H1 (cell line): ENCODE measurements around the gene MORC4. TPM values are rescaled to one million over a fixed set of nuclear protein-coding genes. Genes with fewer than 3 reads are reported as not detected.
A peak's percentile ranks its signal among the peaks of the same experiment; 100 is the strongest.

Experiments used
- CTCF ChIA-PET: fragments of 300-600 bp; sonication (Branson Sonifier 250); formaldehyde crosslinking; loops from one replicate; lab custom pipeline; 2021; ENCODE audit not compliant: partially characterized antibody; lab: Charles Lee
- POLR2A ChIA-PET: fragments of 300-600 bp; sonication (Branson Sonifier 250); formaldehyde crosslinking; loops from one replicate; lab custom pipeline; 2021; ENCODE audit warnings: inconsistent platforms; ENCODE audit not compliant: partially characterized antibody; lab: Charles Lee
- DNase-seq, 2 experiments: peaks; one replicate each; pipeline versions ENCODE4 v3.0.0 to v3.0.0-alpha.2; 2010 to 2022; ENCODE audit warnings: low spot score in 2 of 2, low read depth in 1 of 2, mixed read lengths in 1 of 2
- FAIRE-seq: peaks from 2 replicates; lab custom pipeline; 2011; peaks lifted over from hg19 to GRCh38; lab: Jason Lieb, UNC
- H2AFZ ChIP-seq: 2 replicates; pipeline ENCODE4 v1.8.1; 2012; ENCODE audit warnings: low read length, inconsistent platforms
- H2AK5ac ChIP-seq: 2 replicates; pipeline ENCODE4 v1.6.1; 2013; ENCODE audit warnings: low read depth, low read length
- H2BK120ac ChIP-seq: replicated peaks from 2 replicates; pipeline ENCODE3; 2013; ENCODE audit warnings: low read depth, low read length, inconsistent platforms
- H2BK12ac ChIP-seq: 2 replicates; pipeline ENCODE4 v1.6.1; 2013; ENCODE audit warnings: low read depth, low read length
- H2BK15ac ChIP-seq: 2 replicates; pipeline ENCODE4 v1.6.1; 2013; ENCODE audit warnings: low read length
- H2BK20ac ChIP-seq: 2 replicates; pipeline ENCODE4 v1.6.1; 2013; ENCODE audit warnings: low read length
- H2BK5ac ChIP-seq: 2 replicates; pipeline ENCODE4 v1.6.1; 2013; ENCODE audit warnings: low read depth, low read length
- H3K14ac ChIP-seq: 2 replicates; pipeline ENCODE4 v1.6.1; 2013; ENCODE audit warnings: inconsistent platforms; ENCODE audit not compliant: insufficient read length
- H3K18ac ChIP-seq: 2 replicates; pipeline ENCODE4 v1.6.1; 2013; ENCODE audit warnings: low read length; ENCODE audit errors: extremely low read depth
- H3K23ac ChIP-seq: 2 replicates; pipeline ENCODE4 v1.6.1; 2013; ENCODE audit warnings: inconsistent platforms; ENCODE audit not compliant: insufficient read length
- H3K23me2 ChIP-seq: 2 replicates; pipeline ENCODE4 v1.6.1; 2013; ENCODE audit warnings: low read depth, low read length
- H3K27ac ChIP-seq: 2 replicates; pipeline ENCODE4 v1.6.1; 2011; ENCODE audit warnings: low read depth, low read length, inconsistent platforms
- H3K27me3 ChIP-seq, 4 experiments: replicated peaks in 1 of 4; 1 replicate in 1 of 4; 2 replicates in 3 of 4; pipeline versions ENCODE4 v1.6.1 to v1.8.1; 2011 to 2013; ENCODE audit warnings: low read length in 3 of 4, mild to moderate bottlenecking in 3 of 4, inconsistent platforms in 2 of 4, mixed read lengths in 2 of 4, moderate library complexity in 1 of 4; ENCODE audit not compliant: control insufficient read depth in 3 of 4, insufficient read depth in 3 of 4; ENCODE audit errors: extremely low read depth in 1 of 4
- H3K36me3 ChIP-seq, 4 experiments: 2 replicates each; pipeline versions ENCODE4 v1.6.1 to v1.8.1; 2011 to 2013; ENCODE audit warnings: mild to moderate bottlenecking in 4 of 4, low read length in 3 of 4, moderate library complexity in 2 of 4, control low read depth in 1 of 4, inconsistent platforms in 1 of 4; ENCODE audit not compliant: insufficient read depth in 4 of 4, control insufficient read depth in 2 of 4
- H3K4ac ChIP-seq: replicated peaks from 2 replicates; pipeline ENCODE3; 2013; ENCODE audit warnings: low read length, low read depth, mixed read lengths, inconsistent platforms; ENCODE audit not compliant: insufficient read length
- H3K4me1 ChIP-seq, 4 experiments: replicated peaks in 1 of 4; 1 replicate in 1 of 4; 2 replicates in 3 of 4; pipeline versions ENCODE4 v1.6.1 to v1.8.1; 2011 to 2013; ENCODE audit warnings: low read length in 3 of 4, inconsistent platforms in 2 of 4, mixed read lengths in 1 of 4; ENCODE audit not compliant: insufficient read depth in 4 of 4, control insufficient read depth in 3 of 4
- H3K4me2 ChIP-seq, 2 experiments: 2 replicates each; pipeline versions ENCODE4 v1.6.1 to v1.8.1; 2011 to 2013; ENCODE audit warnings: low read depth in 2 of 2, low read length in 2 of 2, control low read depth in 1 of 2, inconsistent platforms in 1 of 2, mild to moderate bottlenecking in 1 of 2; ENCODE audit not compliant: insufficient read depth in 1 of 2
- H3K4me3 ChIP-seq, 4 experiments: fragments of 200-600, 300-600 bp in 1 of 4; sonication (generic), shearing (Covaris generic), sonication (Bioruptor Twin) in 1 of 4; 2 replicates each; pipeline versions ENCODE4 v1.5.1 to v1.8.1; 2011 to 2016; ENCODE audit warnings: low read length in 4 of 4, low read depth in 3 of 4, control low read depth in 2 of 4, inconsistent platforms in 2 of 4, mild to moderate bottlenecking in 2 of 4, mixed read lengths in 1 of 4, moderate library complexity in 1 of 4; ENCODE audit not compliant: insufficient read depth in 2 of 4; ENCODE audit errors: extremely low read depth in 1 of 4
- H3K56ac ChIP-seq: replicated peaks from 2 replicates; pipeline ENCODE3; 2013; ENCODE audit warnings: low read depth, mild to moderate bottlenecking, mixed read lengths, low read length, inconsistent platforms; ENCODE audit not compliant: insufficient read length
- H3K79me1 ChIP-seq: 2 replicates; pipeline ENCODE4 v1.6.1; 2013; ENCODE audit warnings: low read depth, low read length, control low read depth
- H3K79me2 ChIP-seq, 2 experiments: 2 replicates each; pipeline versions ENCODE4 v1.6.1 to v1.8.1; 2012 to 2013; ENCODE audit warnings: low read length in 2 of 2, mild to moderate bottlenecking in 2 of 2, inconsistent platforms in 1 of 2; ENCODE audit not compliant: insufficient read depth in 2 of 2, control insufficient read depth in 1 of 2
- H3K9ac ChIP-seq, 4 experiments: replicated peaks in 1 of 4; 1 replicate in 1 of 4; 2 replicates in 3 of 4; pipeline versions ENCODE4 v1.6.1 to v1.8.1; 2011 to 2013; ENCODE audit warnings: low read depth in 3 of 4, low read length in 3 of 4, control low read depth in 2 of 4, mild to moderate bottlenecking in 2 of 4, moderate library complexity in 2 of 4, inconsistent platforms in 1 of 4; ENCODE audit errors: extremely low read depth in 1 of 4
- H3K9me3 ChIP-seq, 2 experiments: 2 replicates each; pipeline versions ENCODE4 v1.6.1 to v1.8.1; 2012 to 2013; ENCODE audit warnings: mild to moderate bottlenecking in 2 of 2, moderate library complexity in 2 of 2, control low read depth in 1 of 2, inconsistent platforms in 1 of 2, low read depth in 1 of 2, low read length in 1 of 2, mixed read lengths in 1 of 2; ENCODE audit not compliant: insufficient read depth in 2 of 2
- H4K20me1 ChIP-seq, 2 experiments: replicated peaks in 1 of 2; 2 replicates each; pipeline versions ENCODE3 to v1.8.1; 2011 to 2013; ENCODE audit warnings: inconsistent platforms in 2 of 2, low read length in 2 of 2, mild to moderate bottlenecking in 1 of 2; ENCODE audit not compliant: insufficient read depth in 2 of 2, control insufficient read depth in 1 of 2
- H4K5ac ChIP-seq: 2 replicates; pipeline ENCODE4 v1.6.1; 2013; ENCODE audit warnings: low read length, low read depth, mixed read lengths, inconsistent platforms; ENCODE audit not compliant: insufficient read length
- H4K8ac ChIP-seq: 2 replicates; pipeline ENCODE4 v1.8.0; 2013; ENCODE audit warnings: mild to moderate bottlenecking, moderate library complexity, low read length, inconsistent platforms; ENCODE audit not compliant: insufficient read depth; ENCODE audit errors: extremely low read depth
- H4K91ac ChIP-seq: replicated peaks from 2 replicates; pipeline ENCODE3; 2013; ENCODE audit warnings: low read length, mixed read lengths, inconsistent platforms; ENCODE audit not compliant: insufficient read length
- BACH1 ChIP-seq: IDR thresholded peaks from 2 replicates; pipeline ENCODE4 v1.6.1; 2012; ENCODE audit warnings: low read length, improper control_type of control experiment
- BRCA1 ChIP-seq: IDR thresholded peaks from 2 replicates; pipeline ENCODE4 v1.6.1; 2012; ENCODE audit warnings: low read depth, low read length, improper control_type of control experiment
- GTF2F1 ChIP-seq: IDR thresholded peaks from 2 replicates; pipeline ENCODE4 v1.6.1; 2012; ENCODE audit warnings: low read depth, low read length, improper control_type of control experiment, borderline replicate concordance
- KDM4A ChIP-seq: IDR thresholded peaks from one replicate; pipeline ENCODE4 v1.7.1; 2012; ENCODE audit warnings: low read depth, mild to moderate bottlenecking, moderate library complexity, low read length, inconsistent platforms; ENCODE audit not compliant: severe bottlenecking
- POLR2A ChIP-seq, 2 experiments: IDR thresholded peaks; 1 replicate in 1 of 2; 2 replicates in 1 of 2; pipeline ENCODE4 v1.6.1; 2011; ENCODE audit warnings: low read depth in 2 of 2, low read length in 2 of 2, mild to moderate bottlenecking in 2 of 2; ENCODE audit errors: control extremely low read depth in 1 of 2
- RAD21 ChIP-seq, 2 experiments: IDR thresholded peaks in 1 of 2; conservative IDR thresholded peaks in 1 of 2; 2 replicates each; pipeline ENCODE4 v1.6.1; 2011; ENCODE audit warnings: low read depth in 2 of 2, low read length in 2 of 2, improper control_type of control experiment in 1 of 2, inconsistent platforms in 1 of 2, mild to moderate bottlenecking in 1 of 2, moderate library complexity in 1 of 2
- SIN3A ChIP-seq, 2 experiments: IDR thresholded peaks in 1 of 2; conservative IDR thresholded peaks in 1 of 2; 2 replicates each; pipeline ENCODE4 v1.6.1; 2011 to 2012; ENCODE audit warnings: low read length in 2 of 2, improper control_type of control experiment in 1 of 2, low read depth in 1 of 2, mild to moderate bottlenecking in 1 of 2
- TCF12 ChIP-seq: IDR thresholded peaks from 2 replicates; pipeline ENCODE4 v1.6.1; 2011; ENCODE audit warnings: low read depth, mild to moderate bottlenecking, low read length
- WGBS, 2 experiments: shearing (Covaris generic) in 1 of 2; methylation state at CpG; one replicate each; pipeline versions ENCODE4 v1.1.6 to v1.1.7; 2013 to 2015; ENCODE audit warnings: low lambda C conversion rate in 2 of 2, mixed read lengths in 2 of 2, inconsistent platforms in 1 of 2, low coverage in 1 of 2, missing lambda C conversion rate in 1 of 2; ENCODE audit not compliant: insufficient replicate concordance in 2 of 2, insufficient coverage in 1 of 2, insufficient read length in 1 of 2; ENCODE audit errors: extremely low coverage in 1 of 2, missing lambda C conversion rate in 1 of 2; 5-methylcytosine and 5-hydroxymethylcytosine counted together
- polyA plus RNA-seq, 7 experiments: library from polyadenylated mRNA; depleted of rRNA in 3 of 7; stranded (reverse) in 5 of 7; unstranded in 2 of 7; fragments of >200 nt in 5 of 7; fragments of 200-250 nt in 2 of 7; gene quantifications; 1 replicate in 5 of 7; 2 replicates in 1 of 7; 4 replicates in 1 of 7; pipeline versions ENCODE4 v1.2.1 to v1.2.3, GENCODE V29; 2011 to 2013; ENCODE audit warnings: missing spikeins in 2 of 7, mixed read lengths in 2 of 7
- total RNA-seq: library from RNA; stranded (reverse); fragmentation: NEBNext Ultra II Directional; extraction: Animal tissue kit (Norgen Biotek cat#: 25700); gene quantifications from 2 replicates; pipeline ENCODE4 v1.2.1, GENCODE V29; 2021

Gene MORC4
- total and polyA plus RNA-seq, 2 of the 8 experiments (the other 6 are each of a cell fraction or from before 2014, with no cell fraction given), result 1.4 to 2.5 TPM

- CTCF ChIA-PET, result interaction anchor here (2.1 kb wide), 1 partner anchor 13 kb away, joined by 4 read pairs; no protein-coding TSS in a partner anchor
- no peak overlapping the region for H3K18ac ChIP-seq
- H3K14ac ChIP-seq, result no peak overlapping the region
- H3K4me2 ChIP-seq, result peak overlapping the region; percentile 55 to 74
- H4K8ac ChIP-seq, result no peak overlapping the region
- H3K36me3 ChIP-seq, result no peaks in the 10 kb centered on the region
- H3K4me3 ChIP-seq, result peak overlapping the region; percentile 40 to 64 (median 54)
- no peak overlapping the region for H4K5ac ChIP-seq
- H3K23ac ChIP-seq, result no peak overlapping the region
- H2BK12ac ChIP-seq, result no peak overlapping the region
- 5% methylated on average over 11 of the region's 88 CpGs; no CpG with 5 or more reads in 1 of the 2 experiments for WGBS, 2 experiments
- no peak overlapping the region for H3K27ac ChIP-seq
- H4K91ac ChIP-seq, result no peak overlapping the region
- POLR2A ChIA-PET, result interaction anchor here (0.6 kb wide), 1 partner anchor 17 kb away, joined by 3 read pairs; no protein-coding TSS in a partner anchor
- no peaks in the 10 kb centered on the region; a peak in 1 of 7 replicates for H3K4me1 ChIP-seq
- H3K79me1 ChIP-seq, result no peaks in the 10 kb centered on the region
- peaks cover 0 to 6% (median 0%) of the 10 kb centered on the region in 4 experiments; a peak in 3 of 7 replicates for H3K27me3 ChIP-seq
- no peak overlapping the region for H3K9ac ChIP-seq
- no peak overlapping the region for H2AK5ac ChIP-seq
- FAIRE-seq (peak; percentile 66), DNase-seq (peak in 1 of 2 experiments; percentile 42)
- peak overlapping the region; percentile 14; the same call in 1 of the 2 replicates for H2AFZ ChIP-seq
- H2BK15ac ChIP-seq, result no peak overlapping the region
- no peak overlapping the region for H3K56ac ChIP-seq
- H3K79me2 ChIP-seq, result no peaks in the 10 kb centered on the region
- H3K9me3 ChIP-seq, result peaks cover 0 to 4% of the 10 kb centered on the region in 2 experiments; a peak in 1 of 4 replicates
- no peak overlapping the region for H3K4ac ChIP-seq
- peaks cover 2% of the 10 kb centered on the region; the same call in 1 of the 2 replicates for H3K23me2 ChIP-seq
- H2BK20ac ChIP-seq, result no peak overlapping the region
- H2BK5ac ChIP-seq, result no peak overlapping the region
- no peak overlapping the region for H2BK120ac ChIP-seq
- no peaks in the 10 kb centered on the region for H4K20me1 ChIP-seq
- no peak for TF ChIP-seq GTF2F1
- peak; percentile 59 to 63 for TF ChIP-seq RAD21 (IDR thresholded peaks at IDR 0.05 in 1 of 2, conservative IDR thresholded peaks at IDR 0.05 in 1 of 2; ENCODE audit: low read depth in 2 of 2, low read length in 2 of 2)
- TF ChIP-seq SIN3A (conservative IDR thresholded peaks at IDR 0.05 in 1 of 2, IDR thresholded peaks at IDR 0.05 in 1 of 2; ENCODE audit: low read depth in 1 of 2, low read length in 2 of 2), result no peak
- no peak for TF ChIP-seq TCF12
- TF ChIP-seq KDM4A, result peak; percentile 48
- no peak for TF ChIP-seq BACH1
- no peak for TF ChIP-seq BRCA1
- TF ChIP-seq POLR2A (IDR thresholded peaks at IDR 0.05; ENCODE audit: control extremely low read depth in 1 of 2, low read depth in 2 of 2, low read length in 2 of 2), result no peak
These were observed 723 bp downstream of the MORC4 start for GRCh38 chrX:106999002-106999975.
